22Rv1 (cell line): ENCODE data around the gene RUSF1.

Experiments
- CTCF ChIP-seq: fragments of 450-650 bp; IDR thresholded peaks from 2 replicates; pipeline ENCODE4 v1.5.1; 2017; ENCODE audit warnings: mild to moderate bottlenecking
- ZFX ChIP-seq: fragments of 450-650 bp; IDR thresholded peaks from 2 replicates; pipeline ENCODE4 v1.6.1; 2017; ENCODE audit warnings: antibody characterized with exemption, borderline replicate concordance

DNA sequence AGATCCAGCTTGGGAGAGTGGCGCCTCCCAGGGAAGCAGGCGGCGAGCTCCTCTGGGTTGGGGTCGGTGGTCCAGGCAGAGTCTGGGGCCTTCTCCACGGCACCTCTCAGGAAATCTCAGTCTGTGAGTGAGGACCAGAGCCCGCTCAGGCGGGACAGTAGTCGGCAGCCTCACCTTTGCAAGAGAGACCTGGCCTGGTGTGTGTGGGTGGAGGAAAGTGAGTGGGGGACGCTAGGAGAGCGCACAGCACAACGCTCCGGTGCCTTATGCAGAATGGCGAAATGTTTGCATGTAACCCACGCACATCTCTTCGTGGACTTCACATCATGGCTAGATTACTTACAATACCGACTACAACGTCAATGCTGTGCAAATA is 21.7 kb upstream of the RUSF1 start:
- TF ChIP-seq CTCF (no peak), ZFX (no peak)
